HepG2 (cell line): ENCODE results near the gene RHOT1. TPM values are rescaled to one million over a fixed set of nuclear protein-coding genes. Genes with fewer than 3 reads are reported as not detected.
A peak's percentile ranks its signal among the peaks of the same experiment; 100 is the strongest.

Experiments used
- BHLHE40 ChIP-seq: IDR thresholded peaks from 2 replicates; pipeline ENCODE4 v1.6.1; 2011; ENCODE audit warnings: low read length, improper control_type of control experiment
- CEBPG ChIP-seq: IDR thresholded peaks from 2 replicates; pipeline ENCODE4 v1.6.1; 2016
- CENPX ChIP-seq: sonication (generic); formaldehyde crosslinking; IDR thresholded peaks from 2 replicates; pipeline ENCODE4 v1.9.0; 2021; ENCODE audit warnings: mild to moderate bottlenecking, missing genetic modification reagents, moderate library complexity
- CHD4 ChIP-seq: fragments of 200-600 bp; sonication (generic); IDR thresholded peaks from 2 replicates; pipeline ENCODE4 v1.7.0; 2017; ENCODE audit warnings: mild to moderate bottlenecking, low read length, borderline replicate concordance
- FOXK2 ChIP-seq: fragments of 450-650 bp; IDR thresholded peaks from 2 replicates; pipeline ENCODE4 v1.6.1; 2016
- FOXP4 ChIP-seq: sonication (generic); formaldehyde crosslinking; IDR thresholded peaks from 2 replicates; pipeline ENCODE4 v1.4.0; 2020; ENCODE audit warnings: missing genetic modification reagents
- HDAC1 ChIP-seq: sonication (generic); formaldehyde crosslinking; IDR thresholded peaks from 2 replicates; pipeline ENCODE4 v1.5.1; 2020; ENCODE audit warnings: mild to moderate bottlenecking, missing genetic modification reagents
- HMG20A ChIP-seq: IDR thresholded peaks from 2 replicates; pipeline ENCODE4 v1.6.1; 2016; ENCODE audit warnings: borderline replicate concordance
- HMG20B ChIP-seq: conservative IDR thresholded peaks from 2 replicates; pipeline ENCODE4 v1.6.1; 2016; ENCODE audit warnings: missing genetic modification reagents, missing compliant biosample characterization
- JDP2 ChIP-seq: sonication (generic); formaldehyde crosslinking; IDR thresholded peaks from 2 replicates; pipeline ENCODE4 v1.8.1; 2022; ENCODE audit warnings: missing genetic modification reagents, borderline replicate concordance
- KAT2B ChIP-seq: fragments of 150-350 bp; IDR thresholded peaks from 2 replicates; pipeline ENCODE4 v1.6.1; 2014; ENCODE audit warnings: low read depth, low read length, borderline replicate concordance
- KLF11 ChIP-seq: IDR thresholded peaks from 2 replicates; pipeline ENCODE4 v1.6.1; 2016; ENCODE audit warnings: missing compliant biosample characterization
- MTA3 ChIP-seq: sonication (generic); formaldehyde crosslinking; IDR thresholded peaks from 2 replicates; pipeline ENCODE4 v1.4.0; 2020; ENCODE audit warnings: missing genetic modification reagents
- MTERF4 ChIP-seq: sonication (generic); formaldehyde crosslinking; IDR thresholded peaks from 2 replicates; pipeline ENCODE4 v1.8.0; 2023; ENCODE audit warnings: mild to moderate bottlenecking, missing genetic modification reagents
- NR3C1 ChIP-seq: sonication (generic); formaldehyde crosslinking; IDR thresholded peaks from 2 replicates; pipeline ENCODE4 v1.4.0; 2020; ENCODE audit warnings: missing genetic modification reagents
- PHF21A ChIP-seq: sonication (generic); formaldehyde crosslinking; IDR thresholded peaks from 2 replicates; pipeline ENCODE4 v1.5.0; 2020; ENCODE audit warnings: mild to moderate bottlenecking, missing genetic modification reagents
- PHF8 ChIP-seq: sonication (generic); formaldehyde crosslinking; IDR thresholded peaks from 2 replicates; pipeline ENCODE4 v1.5.0; 2020; ENCODE audit warnings: missing genetic modification reagents
- POGK ChIP-seq: sonication (generic); formaldehyde crosslinking; conservative IDR thresholded peaks from 2 replicates; pipeline ENCODE4 v1.8.0; 2022; ENCODE audit warnings: mild to moderate bottlenecking, moderate library complexity, missing genetic modification reagents
- RAD21 ChIP-seq: fragments of 450-650 bp; formaldehyde crosslinking; IDR thresholded peaks from 2 replicates; pipeline ENCODE4 v1.5.0; 2020; ENCODE audit warnings: mild to moderate bottlenecking
- RAD51 ChIP-seq: fragments of 450-650 bp; IDR thresholded peaks from 2 replicates; pipeline ENCODE4 v1.6.1; 2016; ENCODE audit warnings: borderline replicate concordance
- RFXAP ChIP-seq: sonication (generic); formaldehyde crosslinking; IDR thresholded peaks from 2 replicates; pipeline ENCODE4 v1.4.0; 2020; ENCODE audit warnings: missing genetic modification reagents, borderline replicate concordance
- SATB2 ChIP-seq: sonication (generic); formaldehyde crosslinking; IDR thresholded peaks from 2 replicates; pipeline ENCODE4 v1.5.0; 2020; ENCODE audit warnings: missing genetic modification reagents
- SKI ChIP-seq: fragments of 450-650 bp; IDR thresholded peaks from one replicate; pipeline ENCODE4 v1.6.1; 2018; ENCODE audit warnings: mild to moderate bottlenecking; ENCODE audit not compliant: partially characterized antibody
- SOX13 ChIP-seq, 3 experiments: fragments of 450-650 bp in 1 of 3; sonication (generic) in 1 of 3; formaldehyde crosslinking in 1 of 3; IDR thresholded peaks in 2 of 3; conservative IDR thresholded peaks in 1 of 3; 2 replicates each; pipeline versions ENCODE4 v1.5.0 to v1.6.1; 2016 to 2020; ENCODE audit warnings: antibody characterized with exemption in 1 of 3, mild to moderate bottlenecking in 1 of 3, missing compliant biosample characterization in 1 of 3, missing genetic modification reagents in 1 of 3, moderate library complexity in 1 of 3
- ZFYVE20 ChIP-seq: sonication (generic); formaldehyde crosslinking; IDR thresholded peaks from 2 replicates; pipeline ENCODE4 v1.8.0; 2023; ENCODE audit warnings: low read depth, mild to moderate bottlenecking, moderate library complexity, missing genetic modification reagents, borderline replicate concordance
- ZKSCAN8 ChIP-seq: IDR thresholded peaks from 2 replicates; pipeline ENCODE4 v1.6.1; 2016; ENCODE audit warnings: borderline replicate concordance, missing genetic modification reagents, missing compliant biosample characterization
- ZNF101 ChIP-seq: sonication (generic); formaldehyde crosslinking; IDR thresholded peaks from 2 replicates; pipeline ENCODE4 v1.4.0; 2020; ENCODE audit warnings: mild to moderate bottlenecking, low read depth, missing genetic modification reagents, borderline replicate concordance
- ZNF205 ChIP-seq: IDR thresholded peaks from 2 replicates; pipeline ENCODE4 v1.6.1; 2018; ENCODE audit warnings: missing biosample characterization, missing genetic modification reagents
- ZNF816 ChIP-seq: sonication (generic); formaldehyde crosslinking; IDR thresholded peaks from 2 replicates; pipeline ENCODE4 v1.8.0; 2022; ENCODE audit warnings: missing genetic modification reagents, mild to moderate bottlenecking, borderline replicate concordance
- polyA plus RNA-seq, 8 experiments: library from polyadenylated mRNA; depleted of rRNA in 3 of 8; stranded (reverse) in 7 of 8; unstranded in 1 of 8; fragments of >200 nt; fragmentation: Illumina TruSeq in 4 of 8; extraction: Trizol in 4 of 8; gene quantifications; 2 replicates each; pipeline versions ENCODE4 v1.2.1 to v1.2.3, GENCODE V29; 2011 to 2016; ENCODE audit warnings: low read depth in 4 of 8, missing spikeins in 1 of 8, mixed read lengths in 1 of 8; ENCODE audit not compliant: insufficient read depth in 1 of 8
- total RNA-seq, 5 experiments: library from RNA; depleted of rRNA; stranded (reverse); fragments of >200 nt; fragmentation: Illumina TruSeq; extraction: Trizol; gene quantifications; 2 replicates each; pipeline ENCODE4 v1.2.3, GENCODE V29; 2016; ENCODE audit warnings: low read depth in 1 of 5

RHOT1 gene
- total and polyA plus RNA-seq, 2 of the 13 experiments (the other 11 are each of a cell fraction or from before 2014, with no cell fraction given), result 25.6 to 41.5 TPM

- TF ChIP-seq ZNF101 (CRISPR knock-in tag), result no peak
- TF ChIP-seq BHLHE40, result no peak
- TF ChIP-seq POGK (CRISPR knock-in tag), result peak; percentile 14; the same call in 1 of the 2 replicates
- no peak for TF ChIP-seq NR3C1 (CRISPR knock-in tag)
- TF ChIP-seq KLF11, result no peak
- TF ChIP-seq ZKSCAN8 (CRISPR knock-in tag), result no peak
- no peak for TF ChIP-seq CENPX (CRISPR knock-in tag)
- 0 out of 2 replicates have a peak, but pooled peaks have one; percentile 10 for TF ChIP-seq FOXP4 (CRISPR knock-in tag)
- no peak for TF ChIP-seq FOXK2
- no peak for TF ChIP-seq ZFYVE20 (CRISPR knock-in tag)
- no peak for TF ChIP-seq MTERF4
- no peak for TF ChIP-seq HMG20A
- no peak for TF ChIP-seq ZNF205 (CRISPR knock-in tag)
- TF ChIP-seq RFXAP (CRISPR knock-in tag), result no peak
- no peak for TF ChIP-seq SATB2
- 0 out of 2 replicates have a peak, but pooled peaks have one; percentile 35 for TF ChIP-seq ZNF816 (CRISPR knock-in tag)
- no peak for TF ChIP-seq RAD21 (CRISPR knock-in tag)
- TF ChIP-seq SKI, result no peak
- TF ChIP-seq CEBPG (CRISPR knock-in tag), result peak; percentile 10; the same call in 1 of the 2 replicates
- TF ChIP-seq HDAC1 (CRISPR knock-in tag), result peak; percentile 57; the same call in 1 of the 2 replicates
- no peak for TF ChIP-seq PHF21A (CRISPR knock-in tag)
- TF ChIP-seq PHF8, result peak; percentile 31; the same call in 1 of the 2 replicates
- TF ChIP-seq CHD4, result no peak
- no peak for TF ChIP-seq JDP2
- TF ChIP-seq KAT2B, result no peak
- 0 out of 2 replicates have a peak, but pooled peaks have one; percentile 19 for TF ChIP-seq HMG20B (CRISPR knock-in tag)
- TF ChIP-seq MTA3 (CRISPR knock-in tag), result no peak
- TF ChIP-seq SOX13 (IDR thresholded peaks at IDR 0.05), result no peak
- TF ChIP-seq SOX13 (CRISPR knock-in tag; conservative IDR thresholded peaks at IDR 0.05 in 1 of 2, IDR thresholded peaks at IDR 0.05 in 1 of 2), result no peak
- TF ChIP-seq RAD51, result no peak
Measured at GRCh38 chr17:32142857-32143526, 690 bp downstream of the RHOT1 start (continued).
